Breast epithelium (tissue), 3 donors: Measurements from ENCODE around the gene IGDCC3.

Experiments
- CTCF ChIP-seq, 3 donors: fragments of 450-650 bp; IDR thresholded peaks; one replicate each; pipeline ENCODE4 v1.5.1; 2016 to 2017; ENCODE audit warnings: antibody characterized with exemption in 3 of 3, mild to moderate bottlenecking in 3 of 3, moderate library complexity in 3 of 3
- POLR2A ChIP-seq: fragments of 450-650 bp; IDR thresholded peaks from one replicate; pipeline ENCODE4 v1.6.1; 2016; ENCODE audit warnings: antibody characterized with exemption, mild to moderate bottlenecking, moderate library complexity
- POLR2AphosphoS5 ChIP-seq, 3 donors: sonication (generic); formaldehyde crosslinking; IDR thresholded peaks; one replicate each; pipeline ENCODE4 v1.6.1; 2017; ENCODE audit warnings: antibody characterized with exemption in 3 of 3

GRCh38 chr15:65286704-65287519, 90.9 kb downstream of the IGDCC3 start, which contains the start of gene PARP16:
- TF ChIP-seq CTCF (IDR thresholded peaks at IDR 0.05) (no peak), POLR2AphosphoS5 (IDR thresholded peaks at IDR 0.05) (peak; percentile 61 to 75 (median 68)), POLR2A (peak; percentile 35)
